Activated naive CD4-positive, alpha-beta T cell treated with anti-CD3 and anti-CD28 coated beads for 36 hours (primary cell): ENCODE data around the gene IRS2. TPM values are rescaled to one million over a fixed set of nuclear protein-coding genes. Genes with fewer than 3 reads are reported as not detected.

Experiments used
- CTCF ChIA-PET: fragments of 350-600 bp; sonication (Branson Sonifier 250); formaldehyde crosslinking; loops from one replicate; lab custom pipeline; 2021; ENCODE audit warnings: antibody characterized with exemption; lab: Charles Lee
- DNase-seq: peaks from one replicate; pipeline ENCODE4 v3.0.0-alpha.2; 2020
- H3K27ac Mint-ChIP-seq: one replicate; pipeline ENCODE4 v1.8.0; 2021; ENCODE audit warnings: mild to moderate bottlenecking, mixed read lengths
- H3K27me3 Mint-ChIP-seq: one replicate; pipeline ENCODE4 v1.8.0; 2021; ENCODE audit warnings: low read depth, mixed read lengths
- H3K36me3 Mint-ChIP-seq: one replicate; pipeline ENCODE4 v1.8.0; 2021; ENCODE audit warnings: low read depth, mixed read lengths
- H3K4me1 Mint-ChIP-seq: one replicate; pipeline ENCODE4 v1.8.0; 2021; ENCODE audit warnings: low read depth, mixed read lengths
- H3K4me3 Mint-ChIP-seq: one replicate; pipeline ENCODE4 v1.8.0; 2021; ENCODE audit warnings: mild to moderate bottlenecking, moderate library complexity, mixed read lengths
- H3K9me3 Mint-ChIP-seq: one replicate; pipeline ENCODE4 v1.8.0; 2021; ENCODE audit warnings: mixed read lengths
- intact Hi-C: fragments of 100-400 bp; cut with micrococcal nuclease; formaldehyde crosslinking; loops from one replicate; pipeline ENCODE4 v1.15.1; 2023
- total RNA-seq, 2 experiments: library from RNA; stranded (reverse); gene quantifications; one replicate each; pipeline ENCODE4 v1.2.3, GENCODE V29; 2021

IRS2 gene
- total RNA-seq, 2 experiments from 2014 or later, result 3.0 to 3.3 TPM

- H3K9me3 Mint-ChIP-seq, result no peaks in the 10 kb centered on the region
- CTCF ChIA-PET, result no interaction called here
Observed at GRCh38 chr13:109761695-109762094, 24.7 kb downstream of the IRS2 start.

GRCh38 chr13:109760951-109761350 lies 25.4 kb downstream of the IRS2 start:
- no peaks in the 10 kb centered on the region for H3K9me3 Mint-ChIP-seq
- no peak overlapping the region for H3K4me3 Mint-ChIP-seq
- intact Hi-C loops, result no loop called here
- H3K27me3 Mint-ChIP-seq, result no peaks in the 10 kb centered on the region
- DNase-seq, result no peak
- peaks cover 4% of the 10 kb centered on the region for H3K36me3 Mint-ChIP-seq
- CTCF ChIA-PET, result no interaction called here
- H3K4me1 Mint-ChIP-seq, result peaks cover 38% of the 10 kb centered on the region
- H3K27ac Mint-ChIP-seq, result no peak overlapping the region

More at GRCh38 chr13:109761695-109762094, 24.7 kb downstream of the IRS2 start:
- H3K36me3 Mint-ChIP-seq, result no peaks in the 10 kb centered on the region
- H3K4me1 Mint-ChIP-seq, result peaks cover 40% of the 10 kb centered on the region
- intact Hi-C loops, result no loop called here
- H3K27ac Mint-ChIP-seq, result no peak overlapping the region
- no peak overlapping the region for H3K4me3 Mint-ChIP-seq
- no peak for DNase-seq
- H3K27me3 Mint-ChIP-seq, result no peaks in the 10 kb centered on the region

GRCh38 chr13:109760402-109760801 lies 26.0 kb downstream of the IRS2 start:
- Mint-ChIP-seq H3K27ac (no peak overlapping the region), H3K27me3 (no peaks in the 10 kb centered on the region), H3K36me3 (peaks cover 7% of the 10 kb centered on the region), H3K4me1 (peaks cover 38% of the 10 kb centered on the region), H3K9me3 (no peaks in the 10 kb centered on the region), H3K4me3 (no peak overlapping the region)
- DNase-seq, result no peak
- intact Hi-C loops, result no loop called here
- CTCF ChIA-PET, result no interaction called here

GRCh38 chr13:109759609-109760008 lies 26.8 kb downstream of the IRS2 start:
- Mint-ChIP-seq H3K4me1 (peaks cover 31% of the 10 kb centered on the region), H3K27me3 (no peaks in the 10 kb centered on the region), H3K9me3 (no peaks in the 10 kb centered on the region), H3K36me3 (peaks cover 11% of the 10 kb centered on the region), H3K27ac (no peak overlapping the region), H3K4me3 (no peak overlapping the region)
- intact Hi-C loops, result no loop called here
- CTCF ChIA-PET, result no interaction called here
- DNase-seq, result no peak

GRCh38 chr13:109758937-109759480 lies 27.4 kb downstream of the IRS2 start:
- Mint-ChIP-seq H3K36me3 (peaks cover 12% of the 10 kb centered on the region), H3K9me3 (no peaks in the 10 kb centered on the region), H3K27me3 (no peaks in the 10 kb centered on the region), H3K27ac (no peak overlapping the region), H3K4me1 (peaks cover 27% of the 10 kb centered on the region), H3K4me3 (no peak overlapping the region)
- no peak for DNase-seq
- CTCF ChIA-PET, result interaction anchor here (0.6 kb wide), 1 partner anchor 533 kb away, joined by 5 read pairs; no protein-coding TSS in a partner anchor
- intact Hi-C loops, result no loop called here

- Mint-ChIP-seq H3K4me1 (peaks cover 16% of the 10 kb centered on the region), H3K9me3 (no peaks in the 10 kb centered on the region), H3K4me3 (no peak overlapping the region), H3K27me3 (no peaks in the 10 kb centered on the region), H3K36me3 (peaks cover 15% of the 10 kb centered on the region), H3K27ac (no peak overlapping the region)
- no peak for DNase-seq
- intact Hi-C loops, result no loop called here
- CTCF ChIA-PET, result no interaction called here
Observed at GRCh38 chr13:109756778-109757177, 29.6 kb downstream of the IRS2 start.

- H3K27me3 Mint-ChIP-seq, result no peaks in the 10 kb centered on the region
- no peak for DNase-seq
- CTCF ChIA-PET, result interaction anchor here (1.2 kb wide), 1 partner anchor 29 kb away, joined by 3 read pairs; no protein-coding TSS in a partner anchor
- H3K27ac Mint-ChIP-seq, result no peak overlapping the region
- peaks cover 15% of the 10 kb centered on the region for H3K36me3 Mint-ChIP-seq
- H3K4me3 Mint-ChIP-seq, result no peak overlapping the region
- no peaks in the 10 kb centered on the region for H3K9me3 Mint-ChIP-seq
- intact Hi-C loops, result no loop called here
- H3K4me1 Mint-ChIP-seq, result peaks cover 14% of the 10 kb centered on the region
Observed at GRCh38 chr13:109755997-109756396, 30.4 kb downstream of the IRS2 start.

- H3K4me3 Mint-ChIP-seq, result no peak overlapping the region
- H3K36me3 Mint-ChIP-seq, result peaks cover 15% of the 10 kb centered on the region
- CTCF ChIA-PET, result interaction anchor here (1.2 kb wide), 1 partner anchor 29 kb away, joined by 3 read pairs; no protein-coding TSS in a partner anchor
- H3K4me1 Mint-ChIP-seq, result peaks cover 14% of the 10 kb centered on the region
- no peak overlapping the region for H3K27ac Mint-ChIP-seq
- DNase-seq, result no peak
- no peaks in the 10 kb centered on the region for H3K27me3 Mint-ChIP-seq
- intact Hi-C loops, result no loop called here
- no peaks in the 10 kb centered on the region for H3K9me3 Mint-ChIP-seq
Observed at GRCh38 chr13:109755551-109755950, 30.8 kb downstream of the IRS2 start.

GRCh38 chr13:109751477-109751876 lies 34.9 kb downstream of the IRS2 start:
- intact Hi-C loops, result no loop called here
- H3K4me1 Mint-ChIP-seq, result no peaks in the 10 kb centered on the region
- CTCF ChIA-PET, result interaction anchor here (1.3 kb wide), 1 partner anchor 10 kb away, joined by 3 read pairs; no protein-coding TSS in a partner anchor
- peaks cover 15% of the 10 kb centered on the region for H3K36me3 Mint-ChIP-seq
- no peak overlapping the region for H3K27ac Mint-ChIP-seq
- no peak overlapping the region for H3K4me3 Mint-ChIP-seq
- no peak for DNase-seq
- no peaks in the 10 kb centered on the region for H3K9me3 Mint-ChIP-seq
- no peaks in the 10 kb centered on the region for H3K27me3 Mint-ChIP-seq

GRCh38 chr13:109750221-109750775 lies 36.1 kb downstream of the IRS2 start:
- Mint-ChIP-seq H3K36me3 (peaks cover 8% of the 10 kb centered on the region), H3K9me3 (no peaks in the 10 kb centered on the region), H3K4me3 (no peak overlapping the region), H3K4me1 (no peaks in the 10 kb centered on the region), H3K27ac (no peak overlapping the region), H3K27me3 (no peaks in the 10 kb centered on the region)
- intact Hi-C loops, result no loop called here
- DNase-seq, result no peak
- CTCF ChIA-PET, result interaction anchor here (1.3 kb wide), 1 partner anchor 8 kb away, joined by 3 read pairs; no protein-coding TSS in a partner anchor

- Mint-ChIP-seq H3K27me3 (no peaks in the 10 kb centered on the region), H3K36me3 (peaks cover 3% of the 10 kb centered on the region), H3K9me3 (no peaks in the 10 kb centered on the region), H3K4me1 (peaks cover under 1% of the 10 kb centered on the region), H3K4me3 (no peak overlapping the region), H3K27ac (no peak overlapping the region)
- no peak for DNase-seq
- intact Hi-C loops, result no loop called here
- CTCF ChIA-PET, result no interaction called here
Observed at GRCh38 chr13:109749365-109749764, 37.0 kb downstream of the IRS2 start.

- CTCF ChIA-PET, result interaction anchor here (0.7 kb wide), 1 partner anchor 115 kb away, joined by 3 read pairs; no protein-coding TSS in a partner anchor
- no peak for DNase-seq
- no peak overlapping the region for H3K4me3 Mint-ChIP-seq
- H3K4me1 Mint-ChIP-seq, result peaks cover 7% of the 10 kb centered on the region
- intact Hi-C loops, result no loop called here
- H3K36me3 Mint-ChIP-seq, result peaks cover 3% of the 10 kb centered on the region
- no peaks in the 10 kb centered on the region for H3K9me3 Mint-ChIP-seq
- no peak overlapping the region for H3K27ac Mint-ChIP-seq
- H3K27me3 Mint-ChIP-seq, result no peaks in the 10 kb centered on the region
Observed at GRCh38 chr13:109748677-109749076, 37.7 kb downstream of the IRS2 start.

- intact Hi-C loops, result no loop called here
- Mint-ChIP-seq H3K27me3 (no peaks in the 10 kb centered on the region), H3K9me3 (no peaks in the 10 kb centered on the region), H3K27ac (no peak overlapping the region), H3K36me3 (no peaks in the 10 kb centered on the region), H3K4me3 (no peak overlapping the region), H3K4me1 (peaks cover 10% of the 10 kb centered on the region)
- CTCF ChIA-PET, result no interaction called here
- no peak for DNase-seq
Observed at GRCh38 chr13:109747524-109747923, 38.9 kb downstream of the IRS2 start.
